GM12878 (cell line): ENCODE measurements around the gene MST1. TPM values are rescaled to one million over a fixed set of nuclear protein-coding genes. Genes with fewer than 3 reads are reported as not detected.

ENCODE experiments used
- ATAC-seq: fragments of 200-7000 bp; cut with Tn5 transposase; 3 replicates; pipeline ENCODE4 v1.9.1; 2020; ENCODE audit warnings: mild to moderate bottlenecking, moderate library complexity
- BruUV-seq: library from RNA; stranded (reverse); fragments of 400-500 nt; replicated peaks from 2 replicates; lab custom pipeline; 2021; lab: Mats Ljungman, UMichigan
- CTCF ChIA-PET: fragments of 300-600 bp; sonication (Branson Sonifier 250); formaldehyde crosslinking; extraction: SDS; loops from one replicate; lab custom pipeline; 2021; ENCODE audit warnings: inconsistent platforms; lab: Yijun Ruan, JAX
- POLR2A ChIA-PET: fragments of 350-600 bp; formaldehyde crosslinking; extraction: SDS; loops from one replicate; lab custom pipeline; 2021; ENCODE audit warnings: inconsistent platforms; lab: Charles Lee
- RAD21 ChIA-PET: fragments of 300-600 bp; sonication (Branson Sonifier 250); formaldehyde crosslinking; loops from one replicate; lab custom pipeline; 2023; ENCODE audit warnings: antibody characterized with exemption; ENCODE audit not compliant: unreplicated experiment; lab: Charles Lee
- SMC1A ChIA-PET: fragments of 300-600 bp; sonication (Branson Sonifier 250); formaldehyde crosslinking; loops from one replicate; lab custom pipeline; 2023; ENCODE audit not compliant: unreplicated experiment, uncharacterized antibody; lab: Charles Lee
- DNase-seq: peaks from one replicate; pipeline ENCODE4 v3.0.0-alpha.2; 2011; ENCODE audit warnings: low read depth, low spot score
- FAIRE-seq: peaks from 3 replicates; lab custom pipeline; 2011; peaks lifted over from hg19 to GRCh38; lab: Jason Lieb, UNC
- H2AFZ ChIP-seq: 2 replicates; pipeline ENCODE4 v1.6.0; 2011; ENCODE audit warnings: low read depth, low read length, control low read depth; ENCODE audit not compliant: control insufficient read depth
- H3K27ac ChIP-seq: 2 replicates; pipeline ENCODE4 v1.5.1; 2011; ENCODE audit warnings: control low read depth; ENCODE audit not compliant: control insufficient read depth, insufficient read depth
- H3K27me3 ChIP-seq, 2 experiments: replicated peaks in 1 of 2; 2 replicates each; pipeline versions ENCODE4 v1.6.0 to v1.6.1; 2011; ENCODE audit warnings: low read length in 1 of 2; ENCODE audit not compliant: control insufficient read depth in 2 of 2, insufficient read depth in 2 of 2
- H3K36me3 ChIP-seq, 2 experiments: 2 replicates each; pipeline ENCODE4 v1.5.1; 2011; ENCODE audit warnings: low read length in 1 of 2; ENCODE audit not compliant: control insufficient read depth in 2 of 2, insufficient read depth in 2 of 2
- H3K4me1 ChIP-seq: 2 replicates; pipeline ENCODE4 v1.6.1; 2011; ENCODE audit warnings: mild to moderate bottlenecking, low read length, moderate library complexity, mixed read lengths; ENCODE audit not compliant: control insufficient read depth, insufficient read depth
- H3K4me2 ChIP-seq: 2 replicates; pipeline ENCODE4 v1.6.0; 2011; ENCODE audit warnings: control low read depth; ENCODE audit not compliant: control insufficient read depth, insufficient read depth
- H3K4me3 ChIP-seq: fragments of 200-600 bp; sonication (generic); 2 replicates; pipeline ENCODE4 v1.5.1; 2016
- H3K79me2 ChIP-seq: 2 replicates; pipeline ENCODE4 v1.6.0; 2011; ENCODE audit warnings: low read length; ENCODE audit not compliant: control insufficient read depth, insufficient read depth
- H3K9ac ChIP-seq: 2 replicates; pipeline ENCODE4 v1.8.0; 2011; ENCODE audit warnings: low read length, control low read depth, mixed read lengths; ENCODE audit not compliant: control insufficient read depth, insufficient read depth
- H3K9me3 ChIP-seq: replicated peaks from 3 replicates; pipeline ENCODE4 v1.5.1; 2011; ENCODE audit warnings: mild to moderate bottlenecking, low read length; ENCODE audit not compliant: control insufficient read depth, insufficient read depth
- H4K20me1 ChIP-seq: 2 replicates; pipeline ENCODE4 v1.6.0; 2011; ENCODE audit not compliant: control insufficient read depth, insufficient read depth
- CBFB ChIP-seq: IDR thresholded peaks from 2 replicates; pipeline ENCODE4 v1.6.1; 2016; ENCODE audit warnings: antibody characterized with exemption, low read depth
- CEBPZ ChIP-seq: fragments of 150-350 bp; IDR thresholded peaks from 2 replicates; pipeline ENCODE4 v1.6.1; 2016; ENCODE audit warnings: low read depth, low read length
- HDAC2 ChIP-seq: fragments of 200-600 bp; sonication (generic); IDR thresholded peaks from 2 replicates; pipeline ENCODE4 v1.6.1; 2017
- NFYA ChIP-seq: IDR thresholded peaks from 2 replicates; pipeline ENCODE4 v1.6.1; 2011; ENCODE audit warnings: low read depth, mild to moderate bottlenecking, low read length, improper control_type of control experiment, borderline replicate concordance
- NR2F1 ChIP-seq: fragments of 450-650 bp; conservative IDR thresholded peaks from 2 replicates; pipeline ENCODE4 v1.6.1; 2017; ENCODE audit warnings: mild to moderate bottlenecking
- RELB ChIP-seq: fragments of 450-650 bp; IDR thresholded peaks from 2 replicates; pipeline ENCODE4 v1.6.1; 2017; ENCODE audit warnings: low read depth, mild to moderate bottlenecking, moderate library complexity
- REST ChIP-seq: IDR thresholded peaks from 2 replicates; pipeline ENCODE4 v1.6.1; 2012; ENCODE audit warnings: mild to moderate bottlenecking, low read depth, low read length
- RFX5 ChIP-seq: IDR thresholded peaks from 2 replicates; pipeline ENCODE4 v1.6.1; 2011; ENCODE audit warnings: low read depth, low read length, improper control_type of control experiment
- SMAD1 ChIP-seq: fragments of 450-650 bp; IDR thresholded peaks from 2 replicates; pipeline ENCODE4 v1.6.1; 2018; ENCODE audit warnings: mild to moderate bottlenecking, low read depth; ENCODE audit not compliant: partially characterized antibody
- SRF ChIP-seq, 2 experiments: IDR thresholded peaks; 2 replicates each; pipeline ENCODE4 v1.6.1; 2011; ENCODE audit warnings: low read depth in 2 of 2, low read length in 2 of 2, mild to moderate bottlenecking in 1 of 2, moderate library complexity in 1 of 2
- TBL1XR1 ChIP-seq: IDR thresholded peaks from 2 replicates; pipeline ENCODE4 v1.6.1; 2012; ENCODE audit warnings: low read depth, low read length, improper control_type of control experiment
- ZNF592 ChIP-seq: fragments of 450-650 bp; IDR thresholded peaks from 2 replicates; pipeline ENCODE4 v1.6.1; 2017; ENCODE audit warnings: mild to moderate bottlenecking, moderate library complexity
- whole genome bisulfite sequencing: methylation state at CpG from one replicate; pipeline ENCODE4 v1.1.6; 2016; ENCODE audit warnings: low lambda C conversion rate; ENCODE audit not compliant: insufficient replicate concordance, insufficient coverage; ENCODE audit errors: missing lambda C conversion rate; 5-methylcytosine and 5-hydroxymethylcytosine counted together
- in situ Hi-C: fragments of 300-500 bp; cut with MboI; formaldehyde crosslinking; loops from 9 replicates; pipeline ENCODE4 v1.14.3; 2018; ENCODE audit warnings: mixed read lengths
- intact Hi-C: fragments of 100-400 bp; cut with micrococcal nuclease; formaldehyde crosslinking; loops from one replicate; pipeline ENCODE4 v1.14.2; 2022; ENCODE audit not compliant: unreplicated experiment
- polyA plus RNA-seq, 11 experiments: library from polyadenylated mRNA; depleted of rRNA in 4 of 11; unstranded in 6 of 11; stranded (reverse) in 5 of 11; fragments of >200 nt; fragmentation: Nextera tagmentation in 4 of 11; fragmentation: Illumina TruSeq in 1 of 11; extraction: Ambion mirVana in 4 of 11; extraction: Trizol in 1 of 11; gene quantifications; 1 replicate in 1 of 11; 2 replicates in 10 of 11; pipeline versions ENCODE4 v1.2.1 to v1.2.3, GENCODE V29; 2011 to 2016; ENCODE audit warnings: inconsistent platforms in 2 of 11, missing spikeins in 2 of 11, low read depth in 1 of 11
- total RNA-seq, 4 experiments: library from RNA; depleted of rRNA in 3 of 4; stranded (reverse); fragments of >200 nt in 3 of 4; fragmentation: Illumina TruSeq in 1 of 4; extraction: Trizol in 1 of 4; gene quantifications; 2 replicates each; pipeline versions ENCODE4 v1.2.1 to v1.2.3, GENCODE V29; 2013 to 2021

MST1 gene
- total and polyA plus RNA-seq, 10 of the 15 experiments (the other 5 are each of a cell fraction or from before 2014, with no cell fraction given), result 1.2 to 25.5 (median 4.1) TPM

GRCh38 chr3:49734752-49735151 is 45.5 kb upstream of the MST1 start:
- peaks cover 13 to 17% of the 10 kb centered on the region in 2 experiments; a peak in 3 of 4 replicates for H3K36me3 ChIP-seq
- POLR2A ChIA-PET, result interaction anchor here (0.6 kb wide), 1 partner anchor 604 kb away, joined by 4 read pairs; no protein-coding TSS in a partner anchor
- RAD21 ChIA-PET, result no interaction called here
- TF ChIP-seq HDAC2 (no peak), TBL1XR1 (no peak), CBFB (no peak), ZNF592 (no peak), REST (no peak), RFX5 (no peak), NFYA (no peak), NR2F1 (no peak), RELB (no peak), CEBPZ (no peak), SRF (IDR thresholded peaks at IDR 0.05; ENCODE audit: low read depth in 2 of 2, low read length in 2 of 2) (no peak), SMAD1 (no peak)

More at GRCh38 chr3:49734752-49735151, 45.5 kb upstream of the MST1 start:
- Histone ChIP-seq H2AFZ (no peak overlapping the region), H4K20me1 (no peaks in the 10 kb centered on the region), H3K27ac (no peak overlapping the region), H3K27me3 (no peaks in the 10 kb centered on the region), H3K79me2 (no peaks in the 10 kb centered on the region), H3K4me1 (no peaks in the 10 kb centered on the region), H3K9me3 (no peaks in the 10 kb centered on the region), H3K4me2 (no peak overlapping the region), H3K4me3 (no peak overlapping the region), H3K9ac (no peak overlapping the region)
- SMC1A ChIA-PET, result interaction anchor here (0.7 kb wide), 1 partner anchor 244 kb away, joined by 3 read pairs; no protein-coding TSS in a partner anchor
- ATAC-seq (no peak), DNase-seq (no peak), FAIRE-seq (no peak)
- in situ Hi-C loops, result no loop called here
- no TSS peak for BruUV-seq
- CTCF ChIA-PET, result interaction anchor here (1.5 kb wide), 1 partner anchor 105 kb away, joined by 4 read pairs; no protein-coding TSS in a partner anchor
- 100% methylated on average over 6 of the region's 6 CpGs for WGBS
- intact Hi-C loops, result no loop called here
